ENCODE results near the gene PTPRO. TPM values are rescaled to one million over a fixed set of nuclear protein-coding genes. Genes with fewer than 3 reads are reported as not detected.

The PTPRO gene
- total RNA-seq, 1 experiment from 2014 or later: not detected

- Histone ChIP-seq H3K9me3 (ENCODE audit: low read length) (no peaks in the 10 kb centered on the region), H2AFZ (ENCODE audit: low read length) (no peak overlapping the region), H3K9me2 (replicated peaks; ENCODE audit: low read length) (no peaks in the 10 kb centered on the region), H3K9ac (ENCODE audit: low read length) (no peak overlapping the region), H3K36me3 (ENCODE audit: low read depth, low read length) (peaks cover 10% of the 10 kb centered on the region), H3K4me1 (ENCODE audit: insufficient read depth, low read length) (peaks cover 17% of the 10 kb centered on the region), H4K20me1 (ENCODE audit: low read length) (no peaks in the 10 kb centered on the region), H3K4me2 (ENCODE audit: low read length) (no peak overlapping the region), H3K4me3 (ENCODE audit: low read length) (no peak overlapping the region), H3K79me2 (ENCODE audit: low read length) (no peaks in the 10 kb centered on the region), H3K27me3 (ENCODE audit: low read length) (no peaks in the 10 kb centered on the region), H3K27ac (ENCODE audit: low read length) (0 out of 2 replicates have a peak overlapping the region, but pooled peaks have one; percentile 39), H3F3A (ENCODE audit: low read length, unreplicated experiment) (no peaks in the 10 kb centered on the region)
- intact Hi-C loops (cut with micrococcal nuclease): loop anchor here (2.0 kb wide), 1 partner anchor 14 kb away; no protein-coding TSS in a partner anchor
- DNase-seq: peak; percentile 51
- TF ChIP-seq EZH2phosphoT487 (IDR thresholded peaks at IDR 0.05; ENCODE audit: borderline replicate concordance, low read length): no peak
- ChIA-PET POLR2A (ENCODE audit: unreplicated experiment) (no interaction called here), CTCF (no interaction called here)
- no TSS peak for BruUV-seq (replicated peaks)
- ATAC-seq: peak; percentile 37; the same call in 1 of the 2 replicates
These were observed 322.4 kb downstream of the PTPRO start for GRCh38 chr12:15644700-15645099.

GRCh38 chr12:15646581-15646980 is 324.3 kb downstream of the PTPRO start:
- BruUV-seq (replicated peaks): no TSS peak
- ATAC-seq (peak; percentile 27; the same call in 1 of the 2 replicates), DNase-seq (no peak)
- Histone ChIP-seq H3K9me3 (ENCODE audit: low read length) (no peaks in the 10 kb centered on the region), H4K20me1 (ENCODE audit: low read length) (no peaks in the 10 kb centered on the region), H3K4me2 (ENCODE audit: low read length) (0 out of 2 replicates have a peak overlapping the region, but pooled peaks have one; percentile 15), H3K9ac (ENCODE audit: low read length) (no peak overlapping the region), H2AFZ (ENCODE audit: low read length) (no peak overlapping the region), H3K4me3 (ENCODE audit: low read length) (no peak overlapping the region), H3K9me2 (replicated peaks; ENCODE audit: low read length) (no peaks in the 10 kb centered on the region), H3K79me2 (ENCODE audit: low read length) (no peaks in the 10 kb centered on the region), H3K27me3 (ENCODE audit: low read length) (no peaks in the 10 kb centered on the region), H3K4me1 (ENCODE audit: insufficient read depth, low read length) (peaks cover 17% of the 10 kb centered on the region), H3K27ac (ENCODE audit: low read length) (peak overlapping the region; percentile 47), H3F3A (ENCODE audit: low read length, unreplicated experiment) (no peaks in the 10 kb centered on the region), H3K36me3 (ENCODE audit: low read depth, low read length) (no peaks in the 10 kb centered on the region; the same call in none of the 2 replicates)
- intact Hi-C loops (cut with micrococcal nuclease): no loop called here
- ChIA-PET POLR2A (ENCODE audit: unreplicated experiment) (no interaction called here), CTCF (no interaction called here)
- no peak for TF ChIP-seq CTCF (conservative IDR thresholded peaks at IDR 0.05; ENCODE audit: low read depth, low read length)
- TF ChIP-seq EZH2phosphoT487 (IDR thresholded peaks at IDR 0.05; ENCODE audit: borderline replicate concordance, low read length): no peak
- TF ChIP-seq EZH2 (IDR thresholded peaks at IDR 0.05; ENCODE audit: low read length, unreplicated experiment): no peak

Other genes with a start within 250 kb of the PTPRO start
- not detected in 2 replicates for gene RERG, start 101.1 kb upstream of the PTPRO start, total RNA-seq (2014; rRNA removed)